HG03039 (cell line): ENCODE results near the gene DLG2.

ENCODE experiments used
- ATAC-seq: cut with Tn5 transposase; IDR thresholded peaks from one replicate; pipeline ENCODE4 v1.9.1; 2021; ENCODE audit warnings: mild to moderate bottlenecking, moderate library complexity; ENCODE audit not compliant: unreplicated experiment

Gene DLG2

DNA sequence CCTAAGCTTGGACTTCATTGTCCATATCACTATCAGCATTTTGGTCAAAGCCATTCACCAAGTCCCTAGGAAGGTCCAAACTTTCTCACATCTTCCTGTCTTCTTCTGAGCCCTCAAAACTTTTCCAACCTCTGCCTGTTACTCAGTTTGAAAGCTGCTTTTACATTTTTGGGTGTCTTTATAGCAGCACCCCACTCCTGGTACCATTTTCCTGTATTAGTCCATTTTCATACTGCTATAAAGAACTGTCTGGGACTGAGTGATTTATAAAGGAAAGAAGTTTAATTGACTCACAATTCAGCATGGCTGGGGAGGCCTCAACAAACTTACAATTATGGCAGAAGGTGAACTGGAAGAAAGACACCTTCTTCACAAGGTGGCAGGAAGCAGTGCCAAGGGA lies 1624.0 kb downstream of the DLG2 start:
- no peak for ATAC-seq

DNA sequence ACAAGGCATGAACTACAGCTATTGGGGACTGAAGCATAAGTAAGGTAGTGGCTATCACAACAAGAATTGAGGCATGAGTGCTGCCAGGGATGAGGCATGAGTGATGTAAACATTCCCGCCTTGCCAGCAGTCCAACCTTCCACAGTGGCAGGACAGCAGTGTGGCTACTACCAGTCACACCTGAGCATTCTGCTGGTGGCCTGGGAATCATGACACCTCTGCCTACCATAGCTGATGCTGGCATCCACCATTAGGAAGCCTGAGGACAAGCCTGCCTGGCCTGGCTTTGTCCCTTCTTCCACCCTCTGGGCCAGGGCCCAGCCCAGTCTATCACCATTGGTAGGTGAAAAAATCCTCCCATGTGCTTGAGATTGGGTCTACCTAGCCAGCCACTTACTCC lies 1628.2 kb downstream of the DLG2 start:
- ATAC-seq, result no peak

DNA sequence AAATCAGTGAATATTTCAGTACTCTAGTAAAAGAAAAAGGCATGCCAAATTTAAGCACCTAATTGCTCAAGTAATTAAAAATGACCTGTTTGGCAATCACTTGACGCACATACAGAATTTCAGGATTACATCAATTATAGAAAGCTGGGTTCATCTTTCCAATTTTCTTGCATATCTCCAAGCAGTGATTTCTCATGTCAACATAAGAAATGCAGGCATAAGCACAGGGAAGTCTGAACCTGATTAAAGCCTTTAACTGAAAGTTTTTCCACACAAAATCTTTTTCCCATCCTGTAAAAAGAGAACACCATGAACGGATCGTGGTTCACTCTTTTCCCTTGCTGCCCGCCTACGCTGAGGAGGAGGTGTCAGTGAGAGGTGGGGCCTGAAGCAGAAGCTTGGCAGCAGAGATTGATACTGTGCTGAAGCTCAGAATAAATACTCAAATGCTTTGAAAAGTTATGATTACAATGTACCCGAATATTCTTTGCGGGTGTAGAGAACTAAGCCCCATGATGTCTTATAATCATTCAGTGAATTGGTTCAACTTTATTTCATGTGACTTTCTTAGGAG lies 1636.9 kb downstream of the DLG2 start:
- no peak for ATAC-seq

GRCh38 chr11:83982825-83983224 lies 1644.3 kb downstream of the DLG2 start:
- no peak for ATAC-seq

DNA sequence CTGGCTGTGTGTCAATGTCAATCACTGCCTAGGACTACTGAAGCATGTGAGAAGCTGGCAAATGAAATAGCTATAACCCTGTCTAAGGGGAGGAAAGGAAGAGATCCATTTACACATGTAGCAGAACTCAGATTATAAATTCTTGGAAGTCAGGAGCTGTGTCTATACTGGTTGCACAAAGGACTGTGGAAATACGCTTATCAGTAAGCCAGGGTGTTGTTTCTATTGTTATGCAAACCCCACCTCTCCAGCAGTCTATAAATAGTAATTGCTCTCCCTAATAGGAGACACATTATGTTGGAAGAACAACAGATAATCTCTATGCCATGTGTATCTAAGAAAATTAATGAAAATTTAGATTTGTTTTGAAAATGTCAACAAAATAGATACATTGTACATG lies 1647.6 kb downstream of the DLG2 start:
- ATAC-seq, result no peak

- ATAC-seq, result no peak
Observed at GRCh38 chr11:83978942-83979341, 1648.2 kb downstream of the DLG2 start.

DNA sequence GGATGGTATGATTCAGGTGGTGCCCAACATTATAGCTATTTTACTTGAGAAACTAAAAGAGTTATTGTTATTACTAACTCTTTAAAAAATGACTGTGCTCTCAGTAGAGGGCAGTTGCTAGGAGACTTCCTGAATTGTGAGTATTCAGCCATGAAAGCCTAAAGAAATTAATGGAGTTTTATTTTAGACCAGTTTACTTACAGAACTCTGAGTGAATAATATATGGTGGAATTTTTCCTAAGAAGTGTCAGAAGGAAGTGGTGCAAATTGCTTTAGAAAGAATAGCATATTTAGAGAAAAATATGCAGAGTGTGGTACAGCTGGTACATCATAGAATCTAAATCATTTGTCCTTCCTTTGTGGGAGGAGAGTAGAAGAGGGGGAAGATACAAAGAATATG lies 1651.1 kb downstream of the DLG2 start:
- peak; percentile 47 for ATAC-seq

DNA sequence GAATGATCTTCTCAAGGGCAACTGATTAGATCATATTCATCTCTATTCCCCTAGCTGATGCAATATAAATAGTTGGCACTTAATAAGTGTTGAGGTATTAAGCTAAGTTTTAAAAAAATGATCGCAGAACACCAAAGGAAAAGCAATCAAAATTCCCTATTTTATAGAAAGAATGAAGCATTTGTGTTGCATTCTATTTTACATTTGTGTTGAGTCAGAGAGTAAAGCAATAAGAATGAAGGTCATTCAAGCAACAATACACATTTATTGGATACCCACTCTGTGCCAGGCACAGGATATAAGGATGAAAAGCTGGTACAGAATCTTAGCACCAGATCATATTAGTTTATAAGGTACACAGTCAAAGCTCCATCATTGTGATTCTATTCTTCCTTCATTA lies 1654.6 kb downstream of the DLG2 start:
- ATAC-seq, result no peak

GRCh38 chr11:83971063-83971462 lies 1656.1 kb downstream of the DLG2 start:
- peak; percentile 37 for ATAC-seq

DNA sequence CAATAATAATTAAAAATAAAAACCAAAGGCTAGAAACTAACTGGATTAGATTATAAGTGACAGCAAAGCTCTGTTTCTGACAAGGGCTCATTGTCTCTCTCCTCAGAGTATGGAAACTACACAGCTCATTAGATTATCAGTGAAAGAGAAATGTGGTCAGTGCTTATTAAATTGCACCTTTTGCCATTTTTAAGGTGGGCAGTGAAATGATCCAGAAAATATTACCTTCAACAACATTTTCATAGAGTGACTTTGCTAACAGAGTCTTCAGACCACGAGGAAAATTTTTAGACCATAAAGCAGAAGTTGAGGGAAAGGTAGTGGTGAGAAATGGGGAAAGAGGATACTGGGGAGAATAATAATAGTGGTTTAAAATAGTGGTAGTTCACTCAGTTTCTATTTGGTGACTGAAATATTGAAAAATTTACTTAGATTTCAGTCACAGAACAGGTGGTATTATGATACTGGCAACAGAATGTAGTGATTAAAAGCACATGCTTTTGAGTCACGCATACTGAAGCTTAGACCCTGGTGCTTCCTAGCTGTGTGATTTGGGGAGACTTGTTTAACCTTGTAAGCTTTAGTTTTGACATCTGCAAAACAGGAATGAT lies 1657.0 kb downstream of the DLG2 start:
- ATAC-seq, result peak; percentile 79

DNA sequence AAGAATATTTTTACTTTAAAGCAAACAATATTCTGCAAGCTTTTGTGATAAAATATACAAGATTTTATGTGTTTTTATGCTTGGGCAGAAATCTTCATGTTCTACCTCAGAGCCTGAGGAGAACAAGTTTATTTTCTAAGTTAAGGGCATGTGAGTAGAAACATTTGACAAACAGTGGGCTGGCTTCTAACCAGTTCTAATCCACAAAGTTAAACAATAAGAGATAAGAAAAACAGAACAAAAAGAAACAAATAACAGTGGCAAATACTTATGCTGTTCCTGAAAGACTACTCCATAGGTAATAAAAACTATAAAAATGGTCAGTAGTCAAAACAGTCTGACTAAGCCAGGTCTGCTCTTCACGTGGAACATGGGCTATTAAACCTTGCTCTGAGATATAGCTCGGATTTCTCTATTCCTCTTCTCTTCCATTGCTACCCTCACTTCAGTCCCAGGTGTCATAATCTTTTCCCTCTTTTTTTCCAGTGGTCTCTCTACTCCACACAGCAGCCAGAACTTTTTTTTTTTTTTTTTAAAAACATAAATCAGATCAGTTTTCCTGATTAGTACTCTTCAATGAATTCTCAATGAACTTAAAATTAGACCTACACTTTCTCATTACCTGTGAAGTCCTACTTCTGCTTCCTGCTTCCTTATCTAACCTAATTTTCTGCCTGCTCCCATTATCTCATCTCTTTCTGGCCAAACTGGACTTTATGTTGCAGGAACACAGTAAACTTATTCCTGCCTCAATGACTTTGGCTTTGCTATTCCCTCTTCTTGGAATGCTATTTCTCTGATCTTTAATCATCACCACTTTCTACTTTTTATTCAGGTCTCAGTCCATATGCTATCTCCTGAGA lies 1669.9 kb downstream of the DLG2 start:
- ATAC-seq, result no peak

- ATAC-seq, result no peak
Observed at GRCh38 chr11:83956119-83956697, 1670.9 kb downstream of the DLG2 start.

DNA sequence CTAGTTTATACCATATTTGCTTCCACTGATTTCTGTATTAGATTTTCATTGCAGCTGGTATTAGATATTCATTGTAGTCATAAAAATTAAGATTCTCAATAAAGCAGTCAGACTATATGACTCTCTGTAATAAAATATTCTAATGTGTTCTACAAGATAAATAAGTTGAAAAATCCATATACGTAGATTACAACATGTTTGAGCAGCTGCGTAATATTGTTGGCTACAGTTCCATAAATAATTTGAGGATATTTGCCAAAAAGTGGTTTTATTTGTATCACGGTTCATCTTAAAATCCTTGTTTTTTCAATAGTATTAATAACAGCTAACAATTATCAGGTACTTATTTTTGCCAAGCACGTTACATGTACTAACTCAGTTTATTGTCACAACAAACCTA lies 1672.4 kb downstream of the DLG2 start:
- ATAC-seq, result no peak

- no peak for ATAC-seq
Observed at GRCh38 chr11:83951521-83951920, 1675.6 kb downstream of the DLG2 start.

- ATAC-seq, result no peak
Observed at GRCh38 chr11:83948200-83948599, 1678.9 kb downstream of the DLG2 start.

- ATAC-seq, result no peak
Observed at GRCh38 chr11:83945976-83946375, 1681.2 kb downstream of the DLG2 start.

DNA sequence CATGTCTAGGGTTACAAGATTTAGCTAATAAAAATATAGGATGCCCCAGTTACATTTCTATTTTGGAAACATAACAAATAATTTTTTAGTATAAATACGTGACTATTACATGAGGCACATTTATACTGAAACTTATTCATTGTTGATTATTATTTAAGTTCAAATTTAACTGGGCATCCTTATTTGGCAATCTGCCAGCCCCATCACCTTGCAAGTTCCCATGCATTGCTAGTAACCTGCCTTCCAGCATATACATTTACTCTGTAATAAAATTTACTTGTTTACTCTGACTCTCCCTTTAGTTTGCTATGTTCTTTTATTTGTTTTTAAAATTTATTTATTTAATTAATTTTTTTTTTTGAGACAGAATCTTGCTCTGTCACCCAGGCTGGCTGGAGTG lies 1686.1 kb downstream of the DLG2 start:
- ATAC-seq, result no peak

- ATAC-seq, result no peak
Observed at GRCh38 chr11:83938148-83938547, 1689.0 kb downstream of the DLG2 start.

GRCh38 chr11:83933008-83933407 lies 1694.1 kb downstream of the DLG2 start:
- no peak for ATAC-seq

- ATAC-seq, result no peak
Observed at GRCh38 chr11:83927422-83927821, 1699.7 kb downstream of the DLG2 start.

- no peak for ATAC-seq
Observed at GRCh38 chr11:83924795-83925542, 1702.2 kb downstream of the DLG2 start.
